GM12864 (cell line): ENCODE data around the gene NEK3.
"Not testable (repeated sequence)": the region's sequence is repeated elsewhere in the genome, so short reads cannot be mapped to it uniquely, and the experiment has no call there.

Source experiments
- DNase-seq: peaks from one replicate; pipeline ENCODE4 v3.0.0-alpha.2; 2011; ENCODE audit warnings: low read depth
- H3K4me3 ChIP-seq: 2 replicates; pipeline ENCODE4 v1.5.1; 2011; ENCODE audit warnings: mild to moderate bottlenecking, low read depth, low read length, control low read depth
- CTCF ChIP-seq: IDR thresholded peaks from 2 replicates; pipeline ENCODE4 v1.5.1; 2011; ENCODE audit warnings: low read depth, mild to moderate bottlenecking, moderate library complexity, low read length, control low read depth, inconsistent platforms; ENCODE audit errors: missing control alignments

Gene NEK3

GRCh38 chr13:52118095-52118494 is 41.3 kb downstream of the NEK3 start:
- DNase-seq: no peak
- TF ChIP-seq CTCF: no peak
- no peak overlapping the region for H3K4me3 ChIP-seq

- no peak for TF ChIP-seq CTCF
- H3K4me3 ChIP-seq: no peak overlapping the region
- DNase-seq: no peak
These were observed 46.8 kb downstream of the NEK3 start for GRCh38 chr13:52112591-52112990.

GRCh38 chr13:52109116-52109670 is 50.2 kb downstream of the NEK3 start:
- no peak for DNase-seq
- TF ChIP-seq CTCF: no peak

GRCh38 chr13:52105841-52106240 is 53.6 kb downstream of the NEK3 start:
- DNase-seq: no peak
- TF ChIP-seq CTCF: no peak
- H3K4me3 ChIP-seq: no peak overlapping the region

More at GRCh38 chr13:52109116-52109670, 50.2 kb downstream of the NEK3 start:
- H3K4me3 ChIP-seq: no peak overlapping the region

GRCh38 chr13:52104624-52105023 is 54.8 kb downstream of the NEK3 start:
- no peak for TF ChIP-seq CTCF
- H3K4me3 ChIP-seq: no peak overlapping the region
- DNase-seq: no peak

- TF ChIP-seq CTCF: no peak
- DNase-seq: no peak
- no peak overlapping the region for H3K4me3 ChIP-seq
These were observed 56.0 kb downstream of the NEK3 start for GRCh38 chr13:52103386-52103785.

- not testable (repeated sequence) for DNase-seq, H3K4me3 ChIP-seq
These were observed 57.0 kb downstream of the NEK3 start for GRCh38 chr13:52102423-52102822.
